DMS53 treated with DMSO at 0.1 percent for 48 hours (cell line): ENCODE data around the gene RARA.
"Not testable (repeated sequence)": the region's sequence is repeated elsewhere in the genome, so short reads cannot be mapped to it uniquely, and the experiment has no call there.

Experiments used
- DNase-seq: peaks from one replicate; lab custom pipeline; 2025; ENCODE audit not compliant: unreplicated experiment; lab: John Stamatoyannopoulos, UW

Gene RARA

GRCh38 chr17:40356990-40357881 lies 48.3 kb downstream of the RARA start:
- DNase-seq: no peak

- peak; percentile 48 for DNase-seq
Measured at GRCh38 chr17:40358323-40359038, 49.5 kb downstream of the RARA start.

- no peak for DNase-seq
Measured at GRCh38 chr17:40360091-40360490, 51.1 kb downstream of the RARA start.

DNA sequence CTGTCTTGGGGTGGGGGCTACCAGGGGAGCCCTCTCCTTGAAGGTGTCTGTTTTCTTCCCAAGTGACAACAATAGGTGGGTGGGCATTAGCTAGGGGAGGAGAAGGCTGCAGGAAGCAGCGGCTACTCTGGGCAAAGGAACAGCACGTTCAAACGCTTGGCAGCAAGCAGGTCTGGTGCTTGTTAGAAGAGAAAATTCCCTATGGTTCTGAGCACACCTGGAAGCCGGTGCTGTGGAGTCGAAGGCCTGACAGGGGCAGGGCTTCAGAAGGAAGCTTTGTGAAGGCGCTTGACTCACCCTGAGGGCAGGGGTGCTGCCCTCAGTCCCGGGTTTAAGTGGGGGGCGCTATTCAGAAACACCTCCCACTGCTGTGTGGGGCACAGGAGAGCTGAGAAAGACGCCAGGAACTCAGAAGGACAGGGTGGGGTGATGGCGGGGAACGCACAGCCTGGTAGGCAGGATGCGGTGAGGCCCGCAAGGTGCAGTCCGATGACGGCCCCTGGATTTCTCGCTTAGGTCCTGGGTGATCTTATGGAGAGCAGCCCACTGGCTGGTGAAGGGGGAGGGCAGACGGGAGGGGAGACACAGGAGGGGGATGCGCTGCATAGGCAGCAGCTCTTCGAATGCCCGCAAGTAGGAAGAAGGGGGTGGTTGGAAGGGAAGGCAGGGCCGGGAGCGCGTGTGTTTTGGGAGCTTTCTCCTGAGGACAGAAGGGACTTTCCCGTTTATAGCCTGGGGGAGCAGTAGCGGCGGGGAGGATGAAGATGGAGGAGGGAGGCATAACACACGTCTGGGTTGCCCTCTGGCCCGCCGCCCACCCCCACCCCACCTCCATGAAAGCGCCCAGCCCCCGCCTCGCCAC lies 52.3 kb downstream of the RARA start:
- no peak for DNase-seq

- DNase-seq: no peak
Measured at GRCh38 chr17:40361925-40362695, 53.1 kb downstream of the RARA start.

- DNase-seq: peak; percentile 16
Measured at GRCh38 chr17:40362696-40363110, 53.7 kb downstream of the RARA start.

DNA sequence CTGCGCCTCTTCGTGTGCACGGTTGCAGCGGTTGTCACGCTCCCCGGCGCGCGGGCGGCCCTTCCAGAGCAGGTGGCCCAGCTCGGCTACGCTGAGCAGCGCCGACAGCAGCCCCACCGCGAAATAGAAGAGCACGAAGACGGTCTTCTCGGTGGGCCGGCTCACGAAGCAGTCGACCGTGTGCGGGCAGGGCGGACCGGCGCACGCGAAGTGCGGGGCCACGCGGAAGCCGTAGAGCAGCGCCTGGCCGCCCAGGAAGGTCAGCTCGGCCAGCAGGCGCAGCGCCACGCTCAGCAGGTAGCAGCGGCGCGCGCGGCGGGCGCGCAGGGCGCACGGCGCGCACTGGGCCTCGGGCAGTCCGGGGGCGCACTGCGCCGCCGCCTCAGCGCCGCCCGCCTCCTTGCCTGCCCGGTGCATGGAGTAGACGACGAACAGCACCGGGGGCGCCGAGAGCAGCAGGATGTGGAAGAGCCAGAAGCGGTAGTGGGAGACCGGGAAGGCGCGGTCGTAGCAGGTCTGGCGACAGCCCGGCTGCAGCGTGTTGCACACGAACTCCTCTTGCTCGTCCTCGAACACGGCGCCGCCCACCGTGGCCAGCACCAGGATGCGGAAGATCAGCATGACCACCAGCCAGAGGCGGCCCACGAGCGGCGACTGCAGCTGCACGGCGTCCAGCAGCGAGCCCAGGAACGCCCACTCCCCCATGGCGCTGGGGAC lies 54.3 kb downstream of the RARA start:
- peak; percentile 12 for DNase-seq

DNA sequence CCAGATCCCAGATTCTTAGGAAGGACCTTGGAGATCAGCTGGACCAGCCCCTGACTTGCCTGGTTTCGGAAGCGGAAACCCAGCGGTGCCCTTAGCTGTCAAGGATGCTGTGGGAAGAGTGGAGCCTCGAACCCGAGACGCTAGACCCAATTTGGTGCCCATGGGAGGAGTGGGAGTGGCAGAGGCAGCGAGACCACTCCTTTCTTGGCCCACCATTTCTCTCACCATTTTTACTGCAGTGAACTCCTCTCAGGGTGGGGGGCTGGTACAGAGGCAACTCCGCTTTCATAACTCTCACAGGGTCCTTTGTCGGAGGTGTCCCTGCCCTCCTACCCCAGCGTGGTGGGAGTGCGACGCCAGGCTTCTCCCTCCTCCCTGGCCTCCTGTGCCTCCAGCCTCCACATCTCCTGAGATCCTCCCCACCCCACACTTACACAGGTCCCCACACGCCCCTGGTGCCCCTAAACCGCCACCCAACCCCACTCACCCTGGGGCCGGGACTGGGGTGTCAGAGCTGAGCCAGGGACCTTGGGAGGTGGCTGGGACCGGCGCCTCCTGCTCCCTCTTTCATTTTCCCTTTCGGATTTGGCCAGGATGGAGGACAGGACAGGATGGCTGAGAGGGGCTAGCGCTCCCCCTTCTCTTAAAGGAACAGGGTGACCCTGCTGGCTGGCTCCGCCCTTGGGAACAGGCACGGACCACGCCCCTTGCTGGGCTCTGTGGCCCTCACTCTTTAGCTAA lies 55.3 kb downstream of the RARA start, which contains the start of gene GJD3:
Gene GJD3, minus strand, starts transcription at position 617 of the 741 bp plus-strand sequence. CDS start 922 bp downstream, outside the sequence.
- DNase-seq: no peak

DNA sequence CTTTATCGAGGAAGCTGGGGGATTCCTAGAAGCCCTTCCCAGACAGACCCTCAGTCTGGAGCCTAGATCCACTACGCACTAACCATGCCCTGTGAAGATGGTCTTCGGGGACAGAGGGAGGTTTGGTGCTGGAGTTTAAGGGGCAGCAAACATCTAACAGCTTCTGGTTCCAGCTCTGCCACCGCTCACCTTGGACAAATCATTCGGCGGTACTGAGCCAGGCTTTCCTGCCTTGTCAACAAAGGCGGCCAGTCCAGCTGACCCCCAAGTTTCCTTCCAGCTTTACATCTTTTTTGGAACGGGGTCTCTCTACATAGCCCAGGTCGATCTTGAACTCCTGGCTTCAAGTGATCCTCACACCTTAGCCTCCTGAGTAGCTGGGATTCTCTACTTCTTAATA lies 55.9 kb downstream of the RARA start:
- DNase-seq: no peak

- no peak for DNase-seq
Measured at GRCh38 chr17:40366076-40366860, 57.3 kb downstream of the RARA start.

DNA sequence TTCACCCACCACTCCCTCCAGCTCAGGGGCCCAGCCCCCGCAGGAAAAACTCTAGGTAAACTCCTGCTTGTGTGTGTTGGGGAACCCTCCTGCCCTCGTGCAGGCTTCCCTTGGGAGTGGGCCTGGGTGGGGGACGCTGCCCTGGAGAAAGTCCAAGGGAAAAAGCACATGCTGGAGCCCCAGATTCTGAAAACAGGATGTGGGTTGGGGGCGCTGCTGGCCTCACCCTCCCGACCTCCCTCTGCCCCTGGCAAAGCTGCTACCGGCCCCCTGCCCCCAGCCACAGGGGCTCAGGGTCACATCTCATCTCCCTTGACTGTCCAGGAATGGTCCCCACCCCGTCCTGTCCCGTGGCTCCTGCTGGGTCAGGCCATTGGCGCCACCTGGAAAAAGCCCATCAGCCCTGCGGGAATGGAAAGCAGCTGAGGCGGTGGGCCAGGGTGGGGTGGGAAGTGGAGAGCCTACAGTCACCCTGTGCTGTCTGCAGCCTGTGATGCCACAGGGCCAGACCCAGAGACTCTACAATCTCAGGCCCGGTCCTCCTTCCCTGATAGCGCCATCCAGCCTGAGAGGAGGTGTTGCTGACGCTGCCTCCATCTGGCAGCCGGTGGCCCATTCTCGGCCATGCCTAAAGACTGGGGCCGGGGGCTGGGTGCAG lies 58.0 kb downstream of the RARA start:
- DNase-seq: no peak

DNA sequence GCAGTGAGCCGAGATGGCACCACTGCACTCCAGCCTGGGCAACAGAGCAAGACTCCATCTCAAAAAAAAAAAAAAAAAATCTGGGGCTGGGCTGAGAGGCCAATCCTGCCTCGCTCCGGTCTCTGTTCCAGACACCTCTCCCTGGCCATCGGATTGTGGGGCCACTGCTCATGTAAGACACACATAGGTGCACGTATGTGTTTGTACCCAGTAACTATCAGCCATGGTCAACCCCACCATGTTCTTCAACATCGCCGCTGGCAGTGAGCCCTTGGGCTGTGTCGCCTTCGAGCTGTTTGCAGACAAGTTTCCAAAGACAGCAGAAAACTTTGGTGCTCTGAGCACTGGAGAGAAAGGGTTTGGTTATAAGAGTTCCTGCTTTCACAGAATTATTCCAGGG lies 58.7 kb downstream of the RARA start:
- DNase-seq: not testable (repeated sequence)

DNA sequence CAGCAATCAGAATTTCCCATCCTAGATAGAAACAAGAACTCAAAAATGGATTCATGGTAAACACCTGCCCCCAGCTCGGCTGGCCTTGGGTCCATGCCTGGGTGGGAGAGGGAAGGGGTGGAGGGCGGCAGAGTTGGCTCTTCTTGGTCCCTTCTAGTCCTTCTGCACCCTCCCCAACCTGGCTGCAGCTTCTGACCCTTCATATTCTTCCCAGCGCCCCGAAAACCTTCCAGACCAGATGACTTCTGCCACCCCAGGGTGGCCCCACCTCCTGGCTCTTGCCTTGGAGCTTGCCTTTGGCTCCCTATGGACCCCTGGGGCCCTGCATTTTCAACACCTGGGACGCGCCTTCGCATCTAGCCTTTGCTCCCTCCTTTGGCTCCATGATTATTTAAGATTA lies 60.9 kb downstream of the RARA start:
- no peak for DNase-seq

DNA sequence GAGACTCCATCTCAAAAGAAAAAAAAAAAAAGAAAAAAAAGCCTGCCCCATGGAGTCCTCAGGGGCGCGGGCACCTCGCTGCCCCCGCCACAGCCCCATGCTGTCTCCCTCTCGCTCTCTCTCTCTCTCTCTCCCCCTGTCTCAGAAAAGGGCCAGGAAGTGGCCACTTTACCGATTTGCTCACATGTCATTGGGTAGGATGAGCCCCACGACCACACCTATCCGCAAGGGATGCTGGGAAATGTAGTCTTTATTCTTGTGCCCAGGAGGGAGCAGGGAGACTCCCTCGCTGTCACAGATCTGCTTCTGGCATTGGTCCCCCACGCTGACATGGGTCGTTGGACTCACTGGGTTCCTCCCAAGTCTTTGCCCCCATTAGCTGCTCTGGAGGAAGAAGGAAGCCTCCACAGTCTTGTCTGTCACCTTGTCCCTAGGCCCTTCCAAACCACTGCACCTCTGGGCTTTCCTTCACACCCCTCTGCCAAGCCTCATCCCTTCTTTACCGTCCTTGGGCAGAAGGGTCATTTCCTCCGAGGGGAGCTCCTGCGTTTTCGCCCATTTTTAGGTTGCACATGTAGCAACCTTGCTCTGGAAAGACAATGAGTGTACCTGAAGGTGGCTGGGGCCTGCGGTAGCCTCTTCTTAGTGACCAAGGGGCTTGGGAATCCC lies 62.4 kb downstream of the RARA start:
- no peak for DNase-seq

DNA sequence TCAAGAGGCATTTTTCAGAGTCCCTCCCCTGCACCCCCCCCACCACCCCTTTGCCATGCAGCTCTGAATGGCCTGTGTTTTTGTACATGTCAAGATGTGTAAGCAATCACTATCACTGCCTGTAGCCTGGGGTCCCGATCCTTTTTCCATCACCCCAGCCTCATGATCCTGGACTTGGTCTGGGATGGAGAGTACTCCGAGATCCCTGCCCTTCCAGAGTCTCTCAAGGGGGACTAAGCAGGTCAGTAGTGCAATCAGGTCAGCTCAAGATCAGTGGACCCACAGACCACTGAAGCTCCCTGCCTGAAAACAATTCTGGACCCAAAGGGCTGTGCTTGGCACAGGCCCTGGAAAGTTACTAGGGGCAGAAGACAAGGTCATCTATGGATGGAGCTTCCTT lies 63.1 kb downstream of the RARA start:
- DNase-seq: no peak

GRCh38 chr17:40372644-40373043 lies 63.7 kb downstream of the RARA start:
- DNase-seq: not testable (repeated sequence)

DNA sequence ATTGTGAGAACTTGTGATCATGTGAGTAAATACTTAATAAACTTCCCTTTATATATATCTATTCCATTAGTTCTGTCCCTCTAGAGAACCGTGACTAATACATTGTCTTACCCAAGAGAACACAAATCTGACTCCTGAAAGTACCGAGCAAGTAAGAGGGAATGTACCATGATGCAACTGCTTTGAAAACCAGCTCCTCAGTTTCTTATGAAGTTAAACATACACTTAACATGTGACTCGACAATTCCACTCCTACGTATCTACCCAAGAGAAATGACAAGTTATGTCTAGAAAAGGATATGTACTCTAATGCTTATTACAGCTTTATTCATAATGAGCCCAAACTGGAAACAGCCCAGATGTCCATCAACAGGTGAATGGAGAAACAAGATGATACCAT lies 64.3 kb downstream of the RARA start:
- no peak for DNase-seq
